Effector memory CD4-positive, alpha-beta T cell (primary cell): Measurements from ENCODE around the gene HIRA.

Source experiments
- DNase-seq, 3 donors: peaks; one replicate each; pipeline ENCODE4 v3.0.0-alpha.2; 2020
- H3K27ac ChIP-seq: 2 replicates; pipeline ENCODE4 v1.7.0; 2013; ENCODE audit warnings: mild to moderate bottlenecking, low read length, moderate library complexity; ENCODE audit not compliant: insufficient read depth, poor library complexity, severe bottlenecking
- H3K27me3 ChIP-seq: replicated peaks from 2 replicates; pipeline ENCODE4 v1.7.0; 2013; ENCODE audit warnings: mild to moderate bottlenecking, low read length; ENCODE audit not compliant: insufficient read depth, control insufficient read depth, poor library complexity, severe bottlenecking
- H3K36me3 ChIP-seq: 2 replicates; pipeline ENCODE4 v1.7.0; 2013; ENCODE audit warnings: mild to moderate bottlenecking, low read length, moderate library complexity; ENCODE audit not compliant: control insufficient read depth, insufficient read depth
- H3K4me1 ChIP-seq: 2 replicates; pipeline ENCODE4 v1.7.0; 2013; ENCODE audit warnings: low read length, mild to moderate bottlenecking; ENCODE audit not compliant: control insufficient read depth, insufficient read depth, poor library complexity, severe bottlenecking
- H3K4me3 ChIP-seq: 2 replicates; pipeline ENCODE4 v1.7.0; 2013; ENCODE audit warnings: low read length, low read depth, mild to moderate bottlenecking; ENCODE audit not compliant: insufficient read depth, poor library complexity, severe bottlenecking
- H3K9me3 ChIP-seq: 2 replicates; pipeline ENCODE4 v1.7.0; 2013; ENCODE audit warnings: mild to moderate bottlenecking, low read length, moderate library complexity; ENCODE audit not compliant: control insufficient read depth

The HIRA gene

GRCh38 chr22:19410941-19411689 lies 20.4 kb downstream of the HIRA start:
- H3K4me3 ChIP-seq: no peak overlapping the region
- peaks cover 41% of the 10 kb centered on the region for H3K36me3 ChIP-seq
- H3K9me3 ChIP-seq: no peaks in the 10 kb centered on the region
- H3K4me1 ChIP-seq: no peaks in the 10 kb centered on the region
- no peak overlapping the region for H3K27ac ChIP-seq
- no peak for DNase-seq
- H3K27me3 ChIP-seq: no peaks in the 10 kb centered on the region

- H3K27ac ChIP-seq: no peak overlapping the region
- H3K4me3 ChIP-seq: no peak overlapping the region
- no peak for DNase-seq
- no peaks in the 10 kb centered on the region for H3K9me3 ChIP-seq
- H3K4me1 ChIP-seq: no peaks in the 10 kb centered on the region
- H3K27me3 ChIP-seq: no peaks in the 10 kb centered on the region
- H3K36me3 ChIP-seq: peaks cover 49% of the 10 kb centered on the region
Observed at GRCh38 chr22:19407649-19408606, 23.6 kb downstream of the HIRA start.

- H3K36me3 ChIP-seq: peaks cover 49% of the 10 kb centered on the region
Observed at GRCh38 chr22:19406846-19407245, 24.7 kb downstream of the HIRA start.

GRCh38 chr22:19406281-19406811 lies 25.2 kb downstream of the HIRA start:
- peaks cover 49% of the 10 kb centered on the region for H3K36me3 ChIP-seq
- DNase-seq: no peak
- no peaks in the 10 kb centered on the region for H3K4me1 ChIP-seq
- no peak overlapping the region for H3K27ac ChIP-seq
- no peaks in the 10 kb centered on the region for H3K9me3 ChIP-seq
- H3K27me3 ChIP-seq: no peaks in the 10 kb centered on the region
- no peak overlapping the region for H3K4me3 ChIP-seq

More at GRCh38 chr22:19406846-19407245, 24.7 kb downstream of the HIRA start:
- Histone ChIP-seq H3K27ac (no peak overlapping the region), H3K9me3 (no peaks in the 10 kb centered on the region), H3K27me3 (no peaks in the 10 kb centered on the region), H3K4me1 (no peaks in the 10 kb centered on the region), H3K4me3 (no peak overlapping the region)
- DNase-seq: no peak

GRCh38 chr22:19405652-19406051 lies 25.9 kb downstream of the HIRA start:
- Histone ChIP-seq H3K4me1 (no peaks in the 10 kb centered on the region), H3K9me3 (no peaks in the 10 kb centered on the region), H3K27ac (no peak overlapping the region), H3K36me3 (peaks cover 49% of the 10 kb centered on the region), H3K4me3 (no peak overlapping the region), H3K27me3 (no peaks in the 10 kb centered on the region)
- DNase-seq: no peak

- Histone ChIP-seq H3K27ac (no peak overlapping the region), H3K4me3 (no peak overlapping the region), H3K27me3 (no peaks in the 10 kb centered on the region), H3K4me1 (no peaks in the 10 kb centered on the region), H3K36me3 (peaks cover 45% of the 10 kb centered on the region), H3K9me3 (no peaks in the 10 kb centered on the region)
- DNase-seq: no peak
Observed at GRCh38 chr22:19405133-19405532, 26.4 kb downstream of the HIRA start.

- peaks cover 40% of the 10 kb centered on the region for H3K36me3 ChIP-seq
- DNase-seq: no peak
Observed at GRCh38 chr22:19404676-19405075, 26.9 kb downstream of the HIRA start.

GRCh38 chr22:19402642-19403191 lies 28.8 kb downstream of the HIRA start:
- no peaks in the 10 kb centered on the region for H3K4me1 ChIP-seq
- no peaks in the 10 kb centered on the region for H3K9me3 ChIP-seq
- H3K27ac ChIP-seq: no peak overlapping the region
- H3K4me3 ChIP-seq: no peak overlapping the region
- H3K36me3 ChIP-seq: peaks cover 29% of the 10 kb centered on the region
- no peaks in the 10 kb centered on the region for H3K27me3 ChIP-seq
- no peak for DNase-seq

More at GRCh38 chr22:19404676-19405075, 26.9 kb downstream of the HIRA start:
- no peak overlapping the region for H3K27ac ChIP-seq
- no peaks in the 10 kb centered on the region for H3K4me1 ChIP-seq
- H3K27me3 ChIP-seq: no peaks in the 10 kb centered on the region
- H3K4me3 ChIP-seq: no peak overlapping the region
- H3K9me3 ChIP-seq: no peaks in the 10 kb centered on the region

- no peaks in the 10 kb centered on the region for H3K4me1 ChIP-seq
- H3K36me3 ChIP-seq: peaks cover 30% of the 10 kb centered on the region
- no peak for DNase-seq
- H3K9me3 ChIP-seq: no peaks in the 10 kb centered on the region
- no peak overlapping the region for H3K27ac ChIP-seq
- H3K4me3 ChIP-seq: no peak overlapping the region
- no peaks in the 10 kb centered on the region for H3K27me3 ChIP-seq
Observed at GRCh38 chr22:19401483-19401882, 30.1 kb downstream of the HIRA start.
